Tibial nerve (tissue), 4 donors: ENCODE measurements around the gene NEUROD2. TPM values are rescaled to one million over a fixed set of nuclear protein-coding genes. Genes with fewer than 3 reads are reported as not detected.

Experiments
- DNase-seq, 2 donors: peaks; one replicate each; pipeline ENCODE4 v3.0.0-alpha.2; 2019; ENCODE audit warnings: low spot score in 2 of 2
- H3K27ac ChIP-seq, 4 donors: fragments of 200-600 bp; sonication (generic) in 3 of 4; one replicate each; pipeline ENCODE4 v1.5.1; 2017 to 2019; ENCODE audit warnings: mild to moderate bottlenecking in 1 of 4
- H3K27me3 ChIP-seq, 2 donors: fragments of 200-600 bp; sonication (generic) in 1 of 2; one replicate each; pipeline versions ENCODE4 v1.5.1 to v1.6.0; 2017 to 2019
- H3K36me3 ChIP-seq, 3 donors: fragments of 200-600 bp; sonication (generic); one replicate each; pipeline ENCODE4 v1.5.1; 2018 to 2019
- H3K4me1 ChIP-seq, 4 donors: fragments of 200-600 bp; sonication (generic) in 3 of 4; one replicate each; pipeline ENCODE4 v1.5.1; 2017 to 2019
- H3K4me3 ChIP-seq, 4 donors: fragments of 200-600 bp; sonication (generic) in 3 of 4; one replicate each; pipeline ENCODE4 v1.5.1; 2017 to 2019; ENCODE audit warnings: mild to moderate bottlenecking in 1 of 4, moderate library complexity in 1 of 4
- H3K9me3 ChIP-seq, 4 donors: fragments of 200-600 bp; sonication (generic) in 3 of 4; one replicate each; pipeline ENCODE4 v1.5.1; 2017 to 2019
- EP300 ChIP-seq, 2 donors: sonication (generic); formaldehyde crosslinking; IDR thresholded peaks; one replicate each; pipeline ENCODE4 v1.6.1; 2017; ENCODE audit warnings: antibody characterized with exemption in 2 of 2, mild to moderate bottlenecking in 1 of 2
- POLR2A ChIP-seq, 2 donors: fragments of 450-650 bp; IDR thresholded peaks; one replicate each; pipeline ENCODE4 v1.6.1; 2017; ENCODE audit warnings: antibody characterized with exemption in 2 of 2, mild to moderate bottlenecking in 2 of 2, moderate library complexity in 2 of 2
- WGBS, 2 donors: methylation state at CpG; one replicate each; pipeline ENCODE4 v1.1.5; 2018; 5-methylcytosine and 5-hydroxymethylcytosine counted together
- total RNA-seq, 4 donors: library from RNA; depleted of rRNA; stranded (reverse); fragments of >200 nt; gene quantifications; one replicate each; pipeline ENCODE4 v1.1.0, GENCODE V29; 2016
- TF ChIP-seq, protein P1 (sequence below), 5 experiments: fragments of 200-600 bp in 3 of 5; fragments of 450-650 bp in 2 of 5; sonication (generic) in 3 of 5; IDR thresholded peaks; one replicate each; pipeline ENCODE4 v1.5.1; 2016 to 2019; ENCODE audit warnings: antibody characterized with exemption in 5 of 5, mild to moderate bottlenecking in 3 of 5, moderate library complexity in 2 of 5

Gene NEUROD2
- total RNA-seq, 4 donors from 2014 or later: not detected

DNA sequence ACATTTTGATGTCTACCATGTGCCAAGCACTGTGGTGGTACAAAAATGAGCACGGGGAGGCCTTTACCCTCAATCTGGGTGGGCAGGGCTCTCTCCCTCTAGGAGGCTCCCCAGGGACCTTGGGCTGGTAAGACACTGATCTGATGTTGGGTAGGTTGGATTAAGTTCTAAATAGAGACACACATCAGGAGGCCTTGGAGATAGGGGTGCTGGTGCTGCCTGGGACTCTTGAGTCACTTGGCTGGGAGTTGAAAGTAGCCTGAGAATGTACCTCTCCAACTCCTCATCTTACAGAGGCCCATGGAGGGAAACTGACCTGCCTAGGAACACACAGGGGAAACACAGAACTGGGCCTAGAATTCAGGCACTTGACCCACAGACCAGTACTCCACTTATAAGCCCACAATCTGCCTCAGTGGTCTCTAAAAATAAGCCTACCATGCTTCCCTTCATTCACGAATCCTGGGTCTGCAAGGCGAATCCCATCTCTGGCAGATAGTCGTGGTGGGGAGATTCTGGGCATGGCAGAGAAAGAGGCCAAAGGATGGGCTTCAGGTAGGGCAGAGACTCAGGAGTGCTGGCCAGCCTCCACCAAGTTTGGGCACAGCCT, 1.8 kb upstream of the NEUROD2 start:
- H3K4me3 ChIP-seq: no peak overlapping the region
- H3K36me3 ChIP-seq: no peaks in the 10 kb centered on the region
- no peak for DNase-seq
- H3K4me1 ChIP-seq: peaks cover 0 to 40% (median 19%) of the 10 kb centered on the region in 4 donors
- no peak for TF ChIP-seq EP300 (IDR thresholded peaks at IDR 0.05)
- TF ChIP-seq, protein P1, sequence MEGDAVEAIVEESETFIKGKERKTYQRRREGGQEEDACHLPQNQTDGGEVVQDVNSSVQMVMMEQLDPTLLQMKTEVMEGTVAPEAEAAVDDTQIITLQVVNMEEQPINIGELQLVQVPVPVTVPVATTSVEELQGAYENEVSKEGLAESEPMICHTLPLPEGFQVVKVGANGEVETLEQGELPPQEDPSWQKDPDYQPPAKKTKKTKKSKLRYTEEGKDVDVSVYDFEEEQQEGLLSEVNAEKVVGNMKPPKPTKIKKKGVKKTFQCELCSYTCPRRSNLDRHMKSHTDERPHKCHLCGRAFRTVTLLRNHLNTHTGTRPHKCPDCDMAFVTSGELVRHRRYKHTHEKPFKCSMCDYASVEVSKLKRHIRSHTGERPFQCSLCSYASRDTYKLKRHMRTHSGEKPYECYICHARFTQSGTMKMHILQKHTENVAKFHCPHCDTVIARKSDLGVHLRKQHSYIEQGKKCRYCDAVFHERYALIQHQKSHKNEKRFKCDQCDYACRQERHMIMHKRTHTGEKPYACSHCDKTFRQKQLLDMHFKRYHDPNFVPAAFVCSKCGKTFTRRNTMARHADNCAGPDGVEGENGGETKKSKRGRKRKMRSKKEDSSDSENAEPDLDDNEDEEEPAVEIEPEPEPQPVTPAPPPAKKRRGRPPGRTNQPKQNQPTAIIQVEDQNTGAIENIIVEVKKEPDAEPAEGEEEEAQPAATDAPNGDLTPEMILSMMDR (IDR thresholded peaks at IDR 0.05): no peak
- TF ChIP-seq POLR2A (IDR thresholded peaks at IDR 0.05): no peak
- 83 to 95% methylated on average over 4 of the region's 4 CpGs for WGBS, 2 donors
- H3K27ac ChIP-seq: no peak overlapping the region
- peaks cover 6 to 89% of the 10 kb centered on the region in 2 donors for H3K27me3 ChIP-seq
- H3K9me3 ChIP-seq: no peaks in the 10 kb centered on the region

DNA sequence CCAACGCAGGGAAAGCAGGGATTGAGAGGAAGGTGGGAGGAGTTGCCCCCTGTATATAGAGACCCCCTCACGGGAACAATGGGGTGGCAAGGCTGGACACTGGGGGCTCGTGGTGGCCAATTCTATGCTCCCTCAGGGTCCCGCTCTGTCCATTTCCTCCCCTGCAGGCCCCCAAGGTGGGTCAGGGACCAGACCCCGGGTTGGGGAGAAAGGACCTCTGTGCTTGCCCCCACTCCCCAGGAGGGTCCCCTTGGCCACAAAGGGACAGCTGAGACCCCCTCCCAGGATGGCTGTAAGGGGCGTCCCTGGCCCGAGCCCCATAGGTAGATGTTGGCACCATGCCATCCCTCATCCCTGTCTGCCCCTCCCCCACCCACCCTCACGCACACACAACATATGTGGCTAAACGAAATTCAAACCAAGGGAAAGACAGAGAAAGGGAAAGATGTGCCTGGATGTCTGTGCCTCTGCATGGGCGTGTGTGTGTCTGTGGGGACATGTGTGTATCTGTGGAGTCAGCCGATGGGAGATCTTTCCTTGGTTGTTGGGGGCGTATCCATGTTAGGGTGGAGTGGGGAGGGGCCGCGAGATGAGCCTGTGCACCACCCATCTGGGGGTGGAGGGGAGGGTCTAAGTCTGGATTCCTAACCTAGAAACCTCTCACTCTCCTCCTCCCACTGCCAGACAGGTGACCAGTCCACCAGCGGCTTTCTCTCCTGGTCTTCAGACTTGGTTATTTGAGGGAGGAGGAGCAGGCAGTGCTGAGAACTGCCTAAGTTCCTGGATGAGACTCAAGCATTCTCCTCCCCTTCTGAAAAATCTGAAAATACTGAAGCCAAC, 642 bp upstream of the NEUROD2 start:
- no peak for DNase-seq
- Histone ChIP-seq H3K27me3 (peaks cover 10 to 94% of the 10 kb centered on the region in 2 donors), H3K4me3 (no peak overlapping the region), H3K27ac (no peak overlapping the region), H3K36me3 (no peaks in the 10 kb centered on the region), H3K4me1 (peaks cover 0 to 47% (median 19%) of the 10 kb centered on the region in 4 donors), H3K9me3 (no peaks in the 10 kb centered on the region)
- 5 to 9% methylated on average over 15 of the region's 15 CpGs for WGBS, 2 donors
- TF ChIP-seq EP300 (IDR thresholded peaks at IDR 0.05) (no peak), POLR2A (IDR thresholded peaks at IDR 0.05) (no peak)
- TF ChIP-seq, protein P1 (IDR thresholded peaks at IDR 0.05): no peak

GRCh38 chr17:39607057-39607850, 466 bp downstream of the NEUROD2 start:
- peak overlapping the region in 1 of 4 donors; percentile 25 for H3K4me3 ChIP-seq
- TF ChIP-seq EP300 (IDR thresholded peaks at IDR 0.05) (no peak), POLR2A (IDR thresholded peaks at IDR 0.05) (no peak)
- TF ChIP-seq, protein P1 (IDR thresholded peaks at IDR 0.05): no peak
- peaks cover 0 to 47% (median 19%) of the 10 kb centered on the region in 4 donors for H3K4me1 ChIP-seq
- 1 to 2% methylated on average over 27 of the region's 40 CpGs for WGBS, 2 donors
- DNase-seq: no peak
- peaks cover 10 to 94% of the 10 kb centered on the region in 2 donors for H3K27me3 ChIP-seq
- no peaks in the 10 kb centered on the region for H3K9me3 ChIP-seq
- H3K36me3 ChIP-seq: no peaks in the 10 kb centered on the region
- no peak overlapping the region for H3K27ac ChIP-seq

DNA sequence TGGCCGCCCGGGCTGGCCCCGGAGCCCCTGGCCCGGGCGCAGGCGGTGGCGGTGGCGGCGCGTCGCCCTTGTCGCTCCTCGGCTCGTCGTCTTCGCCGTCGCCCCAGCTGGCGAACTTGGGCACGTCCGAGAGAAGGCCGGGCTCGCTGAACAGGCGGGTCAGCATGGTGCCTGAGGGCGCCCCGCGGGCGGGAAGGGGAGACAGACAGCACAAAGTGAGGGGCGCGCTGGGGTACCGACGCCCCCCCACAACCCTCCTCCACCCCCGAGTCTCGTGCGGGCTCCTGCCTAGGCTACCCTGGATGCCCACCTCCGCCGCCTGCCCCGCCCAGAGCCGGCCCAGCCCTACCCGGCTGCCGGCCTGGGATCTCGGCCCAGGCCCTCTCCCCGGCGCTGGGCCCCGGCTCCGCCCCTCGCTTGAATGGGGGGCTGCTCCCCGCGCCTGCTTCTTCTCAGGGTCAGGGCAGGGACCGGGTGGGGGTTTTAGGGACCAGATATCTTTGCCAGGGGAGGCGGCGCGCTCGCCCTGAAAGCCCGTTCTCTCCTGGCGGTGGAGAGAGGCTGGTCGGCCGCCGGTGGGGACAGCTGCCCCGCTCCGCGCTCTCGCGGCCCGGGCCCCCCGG, 1.2 kb downstream of the NEUROD2 start:
- no peaks in the 10 kb centered on the region for H3K9me3 ChIP-seq

More for the DNA sequence above, 1.2 kb downstream of the NEUROD2 start:
- peak overlapping the region in 2 of 4 donors; percentile 1 to 25 for H3K4me3 ChIP-seq
- whole genome bisulfite sequencing, 2 donors: 3 to 4% methylated on average over 23 to 24 of the region's 66 CpGs
- no peaks in the 10 kb centered on the region for H3K36me3 ChIP-seq
- peaks cover 10 to 94% of the 10 kb centered on the region in 2 donors for H3K27me3 ChIP-seq
- H3K4me1 ChIP-seq: peaks cover 0 to 47% (median 19%) of the 10 kb centered on the region in 4 donors
- no peak for DNase-seq
- no peak for TF ChIP-seq EP300 (IDR thresholded peaks at IDR 0.05)
- no peak for TF ChIP-seq POLR2A (IDR thresholded peaks at IDR 0.05)
- TF ChIP-seq, protein P1 (IDR thresholded peaks at IDR 0.05): no peak
- no peak overlapping the region for H3K27ac ChIP-seq
